Measurements from ENCODE around the gene SMIM14.

GRCh38 chr4:39502019-39502663 lies 136.5 kb downstream of the SMIM14 start:
- TF ChIP-seq ZNF274 (IDR thresholded peaks at IDR 0.05; ENCODE audit: low read depth, low read length) (no peak), YY1 (IDR thresholded peaks at IDR 0.05; ENCODE audit: insufficient read depth, insufficient read length) (no peak)
